Thyroid gland (tissue), 4 donors: ENCODE data around the gene TMEM219. TPM values are rescaled to one million over a fixed set of nuclear protein-coding genes. Genes with fewer than 3 reads are reported as not detected.
"Not testable (repeated sequence)": the region's sequence is repeated elsewhere in the genome, so short reads cannot be mapped to it uniquely, and the experiment has no call there.

ENCODE experiments used
- DNase-seq, 2 donors: peaks; one replicate each; pipeline ENCODE4 v3.0.0-alpha.2; 2019
- H3K27ac ChIP-seq, 3 donors: fragments of 200-600 bp; sonication (generic); 1 replicate in 2 of 3; 2 replicates in 1 of 3; pipeline ENCODE4 v1.5.1; 2016 to 2019; ENCODE audit warnings: mild to moderate bottlenecking in 1 of 3, moderate library complexity in 1 of 3
- H3K27me3 ChIP-seq: fragments of 200-600 bp; sonication (generic); one replicate; pipeline ENCODE4 v1.5.1; 2019
- H3K36me3 ChIP-seq, 2 donors: fragments of 200-600 bp; sonication (generic); one replicate each; pipeline ENCODE4 v1.5.1; 2016 to 2019
- H3K4me1 ChIP-seq, 2 donors: fragments of 200-600 bp; sonication (generic); one replicate each; pipeline ENCODE4 v1.5.1; 2017 to 2019
- H3K4me3 ChIP-seq, 3 donors: fragments of 200-600 bp; sonication (generic); replicated peaks in 1 of 3; 1 replicate in 2 of 3; 2 replicates in 1 of 3; pipeline ENCODE4 v1.5.1; 2016; ENCODE audit warnings: mild to moderate bottlenecking in 1 of 3
- H3K9me3 ChIP-seq: fragments of 200-600 bp; sonication (generic); one replicate; pipeline ENCODE4 v1.5.1; 2017
- POLR2A ChIP-seq, 2 donors: fragments of 450-650 bp; IDR thresholded peaks; one replicate each; pipeline ENCODE4 v1.6.1; 2017; ENCODE audit warnings: antibody characterized with exemption in 2 of 2, mild to moderate bottlenecking in 2 of 2, moderate library complexity in 1 of 2
- WGBS, 2 donors: methylation state at CpG; one replicate each; pipeline ENCODE4 v1.1.5; 2017; 5-methylcytosine and 5-hydroxymethylcytosine counted together
- intact Hi-C: fragments of 100-400 bp; cut with DNase I; formaldehyde crosslinking; loops from one replicate; pipeline ENCODE4 v1.15.1; 2023
- total RNA-seq, 4 donors: library from RNA; depleted of rRNA; stranded (reverse); fragments of >200 nt; gene quantifications; one replicate each; pipeline ENCODE4 v1.2.3, GENCODE V29; 2016
- TF ChIP-seq, protein P1 (sequence below), 6 experiments: fragments of 200-600 bp in 3 of 6; fragments of 450-650 bp in 3 of 6; sonication (generic) in 3 of 6; IDR thresholded peaks; one replicate each; pipeline ENCODE4 v1.5.1; 2016 to 2019; ENCODE audit warnings: antibody characterized with exemption in 6 of 6, mild to moderate bottlenecking in 2 of 6, inconsistent platforms in 1 of 6, moderate library complexity in 1 of 6

Gene TMEM219
- total RNA-seq, 4 donors from 2014 or later = 93.2 to 140 (median 135) TPM

DNA sequence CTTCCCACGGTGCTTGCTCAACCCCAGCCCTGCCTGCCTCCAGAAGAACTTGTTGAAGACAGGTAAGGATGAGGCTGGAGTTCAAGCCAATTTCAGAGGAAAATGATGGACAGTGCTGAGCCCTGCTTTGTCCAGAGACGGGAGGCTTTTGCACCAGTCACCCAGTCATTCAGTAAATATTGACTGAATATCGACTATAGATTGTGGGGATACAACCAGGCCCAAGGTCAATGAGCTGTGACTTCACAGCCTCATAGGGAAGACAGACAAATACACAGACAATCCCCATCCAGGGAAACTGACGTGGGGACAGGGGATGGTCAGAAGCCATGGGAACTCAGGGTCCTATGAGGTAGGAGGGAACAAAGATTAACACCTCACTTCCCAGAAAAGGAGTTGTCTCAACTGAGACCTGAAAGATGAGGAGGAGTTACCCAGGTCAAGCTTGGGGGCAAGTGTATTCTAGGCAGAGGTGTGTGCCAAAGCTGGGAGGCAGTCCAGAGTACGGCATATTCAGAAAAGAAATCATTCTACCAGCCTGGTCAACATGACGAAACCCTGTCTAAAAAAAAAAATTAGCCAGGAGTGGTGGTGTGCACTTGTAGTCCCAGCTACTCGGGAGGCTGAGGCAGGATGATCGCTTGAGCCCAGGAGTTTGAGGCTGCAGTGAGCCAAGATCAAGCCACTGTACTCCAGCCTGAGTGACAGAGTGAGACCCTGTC is 54.8 kb downstream of the TMEM219 start:
- intact Hi-C loops = no loop called here

DNA sequence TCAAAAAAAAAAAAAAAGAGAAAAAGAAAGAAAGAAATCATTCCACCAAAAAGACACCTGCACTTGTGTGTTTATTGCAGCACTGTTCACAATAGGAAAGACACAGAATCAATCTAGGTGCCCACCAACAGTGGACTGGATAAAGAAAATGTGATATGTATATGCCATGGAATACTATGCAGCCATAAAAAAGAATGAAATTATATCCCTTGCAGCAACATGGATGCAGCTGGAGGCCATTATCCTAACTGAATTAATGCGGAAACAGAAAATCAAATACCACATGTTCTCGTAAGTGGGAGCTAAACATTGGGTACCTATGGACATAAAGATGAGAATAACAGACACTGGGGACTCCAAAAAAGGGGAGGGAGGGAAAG is 55.4 kb downstream of the TMEM219 start:
- Histone ChIP-seq H3K4me3 (no peak overlapping the region), H3K4me1 (peaks cover 11 to 12% of the 10 kb centered on the region in 2 donors), H3K36me3 (no peaks in the 10 kb centered on the region), H3K27ac (no peak overlapping the region), H3K9me3 (no peaks in the 10 kb centered on the region), H3K27me3 (no peaks in the 10 kb centered on the region)
- DNase-seq = no peak
- intact Hi-C loops = no loop called here
- WGBS, 2 donors = 97 to 99% methylated on average over 2 of the region's 2 CpGs
- TF ChIP-seq, protein P1, sequence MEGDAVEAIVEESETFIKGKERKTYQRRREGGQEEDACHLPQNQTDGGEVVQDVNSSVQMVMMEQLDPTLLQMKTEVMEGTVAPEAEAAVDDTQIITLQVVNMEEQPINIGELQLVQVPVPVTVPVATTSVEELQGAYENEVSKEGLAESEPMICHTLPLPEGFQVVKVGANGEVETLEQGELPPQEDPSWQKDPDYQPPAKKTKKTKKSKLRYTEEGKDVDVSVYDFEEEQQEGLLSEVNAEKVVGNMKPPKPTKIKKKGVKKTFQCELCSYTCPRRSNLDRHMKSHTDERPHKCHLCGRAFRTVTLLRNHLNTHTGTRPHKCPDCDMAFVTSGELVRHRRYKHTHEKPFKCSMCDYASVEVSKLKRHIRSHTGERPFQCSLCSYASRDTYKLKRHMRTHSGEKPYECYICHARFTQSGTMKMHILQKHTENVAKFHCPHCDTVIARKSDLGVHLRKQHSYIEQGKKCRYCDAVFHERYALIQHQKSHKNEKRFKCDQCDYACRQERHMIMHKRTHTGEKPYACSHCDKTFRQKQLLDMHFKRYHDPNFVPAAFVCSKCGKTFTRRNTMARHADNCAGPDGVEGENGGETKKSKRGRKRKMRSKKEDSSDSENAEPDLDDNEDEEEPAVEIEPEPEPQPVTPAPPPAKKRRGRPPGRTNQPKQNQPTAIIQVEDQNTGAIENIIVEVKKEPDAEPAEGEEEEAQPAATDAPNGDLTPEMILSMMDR (IDR thresholded peaks at IDR 0.05) = no peak
- TF ChIP-seq POLR2A (IDR thresholded peaks at IDR 0.05) = no peak

More for the DNA sequence above, 54.8 kb downstream of the TMEM219 start:
- Histone ChIP-seq H3K4me1 (peaks cover 11% of the 10 kb centered on the region in 2 donors), H3K9me3 (no peaks in the 10 kb centered on the region), H3K27me3 (no peaks in the 10 kb centered on the region), H3K36me3 (no peaks in the 10 kb centered on the region), H3K4me3 (no peak overlapping the region), H3K27ac (no peak overlapping the region)
- 77 to 78% methylated on average over 8 of the region's 8 CpGs for WGBS, 2 donors
- TF ChIP-seq, protein P1 (IDR thresholded peaks at IDR 0.05) = no peak
- no peak for TF ChIP-seq POLR2A (IDR thresholded peaks at IDR 0.05)
- no peak for DNase-seq

DNA sequence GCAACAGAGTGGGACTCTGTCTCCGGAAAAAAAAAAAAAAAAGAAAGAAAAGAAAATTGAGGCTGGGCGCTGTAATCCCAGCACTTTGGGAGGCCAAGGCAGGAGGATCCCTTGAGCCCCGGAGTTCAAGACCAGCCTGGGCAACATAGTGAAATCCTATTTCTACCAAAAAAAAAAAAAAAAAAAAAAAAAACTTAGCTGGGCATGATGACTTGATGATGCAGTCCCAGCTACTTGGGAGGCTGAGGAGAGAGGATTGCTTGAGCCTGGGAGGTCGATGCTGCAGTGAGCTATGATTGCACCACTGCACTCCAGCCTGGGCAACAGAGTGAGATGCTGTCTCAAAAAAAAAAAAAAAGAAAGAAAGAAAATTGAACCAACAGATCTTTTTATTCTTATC is 56.1 kb downstream of the TMEM219 start:
- H3K27ac ChIP-seq, H3K36me3 ChIP-seq, H3K4me3 ChIP-seq, H3K9me3 ChIP-seq, intact Hi-C loops, H3K27me3 ChIP-seq, DNase-seq: not testable (repeated sequence)
- 85 to 87% methylated on average over 4 of the region's 4 CpGs for WGBS, 2 donors
- H3K4me1 ChIP-seq = peaks cover 11 to 12% of the 10 kb centered on the region in 2 donors

DNA sequence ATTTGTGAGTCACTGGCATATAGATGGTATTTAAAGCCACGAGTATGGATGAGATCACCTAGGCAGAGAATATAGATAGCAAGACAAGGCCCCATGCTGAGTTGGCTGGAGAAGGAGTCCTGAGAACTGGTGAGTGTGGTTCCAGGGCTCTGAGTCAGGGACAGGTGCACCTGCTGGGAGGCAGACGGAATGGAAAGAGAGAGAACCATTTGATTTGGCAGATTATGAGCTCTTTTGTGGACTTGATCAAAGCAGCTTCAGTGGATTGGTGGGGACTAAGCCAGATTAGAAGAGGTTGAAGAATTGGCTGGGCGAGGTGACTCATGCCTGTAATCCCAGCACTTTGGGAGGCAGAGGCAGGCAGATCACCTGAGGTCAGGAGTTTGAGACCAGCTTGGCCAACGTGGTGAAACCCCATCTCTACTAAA is 56.9 kb downstream of the TMEM219 start:
- intact Hi-C loops = no loop called here
- no peak overlapping the region for H3K4me3 ChIP-seq
- 76 to 86% methylated on average over 4 of the region's 4 CpGs for WGBS, 2 donors
- no peaks in the 10 kb centered on the region for H3K27me3 ChIP-seq
- H3K36me3 ChIP-seq = no peaks in the 10 kb centered on the region
- TF ChIP-seq, protein P1 (IDR thresholded peaks at IDR 0.05) = no peak
- no peak for TF ChIP-seq POLR2A (IDR thresholded peaks at IDR 0.05)
- no peak overlapping the region for H3K27ac ChIP-seq
- no peaks in the 10 kb centered on the region for H3K9me3 ChIP-seq
- no peak for DNase-seq
- H3K4me1 ChIP-seq = peaks cover 11 to 12% of the 10 kb centered on the region in 2 donors

Other genes starting within 250 kb of the TMEM219 start
- gene C16orf54, start 216.1 kb upstream of the TMEM219 start, total RNA-seq = under 1 TPM; 0.22 to 0.83 (median 0.37) TPM
- gene ZG16, start 183.8 kb upstream of the TMEM219 start, total RNA-seq = not detected
- 10 to 100 TPM; 38.4 to 68.6 (median 57.2) TPM for gene KIF22, start 171.3 kb upstream of the TMEM219 start, total RNA-seq
- gene MAZ, start 155.6 kb upstream of the TMEM219 start, total RNA-seq = 100 to 1,000 TPM in 2 of 4 donors, 10 to 100 TPM in 2; 80.4 to 132 (median 107) TPM
- 1 to 10 TPM in 3 of 4 donors, under 1 TPM in 1; 0.89 to 4.0 (median 2.4) TPM for gene PRRT2, start 149.9 kb upstream of the TMEM219 start, total RNA-seq
- gene PAGR1, start 145.9 kb upstream of the TMEM219 start, total RNA-seq = 10 to 100 TPM; 38.2 to 75.0 (median 55.2) TPM
- 100 to 1,000 TPM in 1 of 4 donors, 10 to 100 TPM in 3; 70.1 to 127 (median 90.6) TPM for gene MVP, start 141.6 kb upstream of the TMEM219 start, total RNA-seq
- gene CDIPT, start 98.9 kb upstream of the TMEM219 start, total RNA-seq = 100 to 1,000 TPM in 2 of 4 donors, 10 to 100 TPM in 2; 79.3 to 122 (median 99.3) TPM
- 1 to 10 TPM in 2 of 4 donors, under 1 TPM in 2; 0.33 to 1.5 (median 0.79) TPM for gene SEZ6L2, start 62.5 kb upstream of the TMEM219 start, total RNA-seq
- gene ASPHD1, start 61.6 kb upstream of the TMEM219 start, total RNA-seq = not detected
- gene KCTD13, start 35.9 kb upstream of the TMEM219 start, total RNA-seq = 10 to 100 TPM in 3 of 4 donors, 1 to 10 TPM in 1; 9.8 to 27.5 (median 15.5) TPM
- 10 to 100 TPM; 48.8 to 62.6 (median 55.2) TPM for gene TAOK2, start 11.8 kb downstream of the TMEM219 start, total RNA-seq
- gene HIRIP3, start 33.5 kb downstream of the TMEM219 start, total RNA-seq = 10 to 100 TPM; 10.7 to 23.1 (median 18.4) TPM
- gene INO80E, start 34.2 kb downstream of the TMEM219 start, total RNA-seq = 100 to 1,000 TPM in 3 of 4 donors, 10 to 100 TPM in 1; 45.9 to 165 (median 142) TPM
- gene DOC2A, start 48.9 kb downstream of the TMEM219 start, total RNA-seq = 1 to 10 TPM in 1 of 4 donors, under 1 TPM in 2, not detected in 1; 0.22 to 1.2 (median 0.94) TPM
- not detected for gene C16orf92, start 61.1 kb downstream of the TMEM219 start, total RNA-seq
- under 1 TPM in 2 of 4 donors, not detected in 2; 0.54 to 0.79 TPM for gene TLCD3B, start 69.2 kb downstream of the TMEM219 start, total RNA-seq
- 1,000 to 10,000 TPM in 3 of 4 donors, 100 to 1,000 TPM in 1; 752 to 2,025 (median 1,174) TPM for gene ALDOA, start 103.7 kb downstream of the TMEM219 start, total RNA-seq
- 10 to 100 TPM; 43.6 to 59.9 (median 50.8) TPM for gene PPP4C, start 113.9 kb downstream of the TMEM219 start, total RNA-seq
- 1 to 10 TPM; 1.6 to 3.3 (median 2.4) TPM for gene TBX6, start 129.8 kb downstream of the TMEM219 start, total RNA-seq
- gene YPEL3, start 134.1 kb downstream of the TMEM219 start, total RNA-seq = 100 to 1,000 TPM in 1 of 4 donors, 10 to 100 TPM in 3; 32.4 to 372 (median 68.0) TPM
- gene GDPD3, start 151.5 kb downstream of the TMEM219 start, total RNA-seq = 1 to 10 TPM in 2 of 4 donors, under 1 TPM in 1, not detected in 1; 0.68 to 1.6 (median 1.2) TPM
- 10 to 100 TPM; 31.5 to 90.6 (median 51.5) TPM for gene MAPK3, start 161.1 kb downstream of the TMEM219 start, total RNA-seq
- 10 to 100 TPM in 3 of 4 donors, 1 to 10 TPM in 1; 7.3 to 14.8 (median 11.2) TPM for gene CORO1A, start 221.5 kb downstream of the TMEM219 start, total RNA-seq
- gene BOLA2B, start 231.6 kb downstream of the TMEM219 start, total RNA-seq = 100 to 1,000 TPM in 2 of 4 donors, 1 to 10 TPM in 2; 2.1 to 150 (median 67.4) TPM
- 10 to 100 TPM; 26.2 to 73.3 (median 63.7) TPM for gene SLX1A, start 231.8 kb downstream of the TMEM219 start, total RNA-seq
- 10 to 100 TPM in 2 of 4 donors, 1 to 10 TPM in 2; 8.9 to 13.8 (median 9.8) TPM for gene SULT1A3, start 237.2 kb downstream of the TMEM219 start, total RNA-seq